ENCODE measurements around the gene SLC29A1.

SLC29A1 gene

GRCh38 chr6:44255871-44256774 is 32.7 kb downstream of the SLC29A1 start:
- DNase-seq (ENCODE audit: low read depth, low spot score), result no peak
- Histone ChIP-seq H3K36me3 (ENCODE audit: insufficient read depth, insufficient read length, low read length) (peaks cover 84% of the 10 kb centered on the region), H3K9me3 (ENCODE audit: insufficient read depth, low read length) (no peaks in the 10 kb centered on the region), H3K27me3 (ENCODE audit: insufficient read depth, insufficient read length) (no peaks in the 10 kb centered on the region), H3K9ac (ENCODE audit: insufficient read length, low read depth) (peak overlapping the region; percentile 89), H3K4me3 (ENCODE audit: insufficient read length, low read depth) (peak overlapping the region; percentile 80), H3K4me1 (ENCODE audit: insufficient read depth, insufficient read length) (peaks cover 3% of the 10 kb centered on the region)
- no peak for TF ChIP-seq SUZ12 (IDR thresholded peaks at IDR 0.05; ENCODE audit: extremely low read depth, insufficient read depth, insufficient read length)
- TF ChIP-seq YY1 (IDR thresholded peaks at IDR 0.05; ENCODE audit: insufficient read depth, insufficient read length), result no peak
- TF ChIP-seq ZNF274 (IDR thresholded peaks at IDR 0.05; ENCODE audit: low read depth, low read length), result no peak

DNA sequence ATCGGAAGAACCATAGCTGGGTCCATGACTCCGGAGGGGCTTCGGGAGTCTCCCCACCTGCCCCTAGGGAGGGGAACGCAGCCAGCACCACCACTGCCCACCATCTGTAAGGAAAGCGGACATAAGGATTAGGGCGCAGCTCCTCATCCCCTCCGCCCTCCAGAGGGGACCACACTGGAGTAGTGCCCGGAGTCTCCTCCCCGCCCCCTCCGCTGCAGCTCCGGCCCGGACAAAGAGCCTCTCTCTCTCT is 33.3 kb downstream of the SLC29A1 start:
- Histone ChIP-seq H3K4me3 (ENCODE audit: insufficient read length, low read depth) (peak overlapping the region; percentile 80), H3K9me3 (ENCODE audit: insufficient read depth, low read length) (no peaks in the 10 kb centered on the region), H3K36me3 (ENCODE audit: insufficient read depth, insufficient read length, low read length) (peaks cover 83% of the 10 kb centered on the region), H3K9ac (ENCODE audit: insufficient read length, low read depth) (peak overlapping the region; percentile 89), H3K27me3 (ENCODE audit: insufficient read depth, insufficient read length) (no peaks in the 10 kb centered on the region), H3K4me1 (ENCODE audit: insufficient read depth, insufficient read length) (peaks cover 3% of the 10 kb centered on the region)
- DNase-seq (ENCODE audit: low read depth, low spot score), result no peak
- no peak for TF ChIP-seq YY1 (IDR thresholded peaks at IDR 0.05; ENCODE audit: insufficient read depth, insufficient read length)
- TF ChIP-seq ZNF274 (IDR thresholded peaks at IDR 0.05; ENCODE audit: low read depth, low read length), result no peak
- TF ChIP-seq SUZ12 (IDR thresholded peaks at IDR 0.05; ENCODE audit: extremely low read depth, insufficient read depth, insufficient read length), result no peak

DNA sequence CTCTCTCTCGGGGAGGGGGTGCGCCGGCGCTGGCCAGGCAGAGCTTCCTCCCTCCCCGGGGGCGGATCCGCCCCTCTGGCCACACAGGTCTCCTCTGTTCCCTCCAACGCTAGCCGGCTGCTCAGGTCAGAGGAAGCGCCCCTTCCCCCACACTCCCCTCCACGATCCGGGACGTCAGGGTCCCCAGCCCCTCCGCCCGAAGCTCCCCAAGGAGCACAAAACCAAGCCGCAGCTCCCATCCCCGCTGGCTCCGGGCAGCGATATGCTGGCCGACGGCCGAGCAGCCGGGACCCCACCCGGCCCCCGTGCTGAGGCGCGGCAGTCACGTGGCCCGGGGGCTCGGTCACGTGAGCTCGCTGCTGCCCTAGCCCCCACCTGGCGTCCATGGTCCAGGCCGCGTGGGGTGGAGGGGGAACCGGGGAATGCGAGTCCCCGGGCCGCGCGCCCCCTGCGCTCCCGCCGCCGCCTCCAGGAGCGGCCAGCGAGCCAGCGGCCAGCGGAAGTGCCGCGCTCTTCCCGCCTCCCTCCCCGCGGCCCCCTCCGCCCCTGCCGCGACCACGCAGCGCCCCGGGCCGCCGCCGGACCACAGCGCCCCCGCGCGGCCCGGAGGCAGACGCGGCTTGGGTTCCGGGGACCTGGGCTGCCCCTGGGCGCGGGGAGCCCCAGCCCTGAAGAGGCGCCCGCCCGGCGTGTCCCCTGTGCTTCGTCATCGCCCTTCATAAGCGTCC is 33.8 kb downstream of the SLC29A1 start, which contains the start of gene SLC35B2:
SLC35B2 (minus strand) TSS at position 504 of the 728 bp plus-strand sequence; CDS start at position 386, 118 bp downstream.
- DNase-seq (ENCODE audit: low read depth, low spot score), result no peak
- Histone ChIP-seq H3K4me1 (ENCODE audit: insufficient read depth, insufficient read length) (peaks cover 4% of the 10 kb centered on the region), H3K4me3 (ENCODE audit: insufficient read length, low read depth) (peak within 1 kb of the TSS; percentile 80), H3K9ac (ENCODE audit: insufficient read length, low read depth) (peak within 1 kb of the TSS; percentile 89), H3K27me3 (ENCODE audit: insufficient read depth, insufficient read length) (no peaks in the 10 kb centered on the region), H3K9me3 (ENCODE audit: insufficient read depth, low read length) (no peaks in the 10 kb centered on the region), H3K36me3 (ENCODE audit: insufficient read depth, insufficient read length, low read length) (peaks cover 83% of the 10 kb centered on the region)
- TF ChIP-seq ZNF274 (IDR thresholded peaks at IDR 0.05; ENCODE audit: low read depth, low read length), result no peak
- TF ChIP-seq YY1 (IDR thresholded peaks at IDR 0.05; ENCODE audit: insufficient read depth, insufficient read length), result no peak
- no peak for TF ChIP-seq SUZ12 (IDR thresholded peaks at IDR 0.05; ENCODE audit: extremely low read depth, insufficient read depth, insufficient read length)

DNA sequence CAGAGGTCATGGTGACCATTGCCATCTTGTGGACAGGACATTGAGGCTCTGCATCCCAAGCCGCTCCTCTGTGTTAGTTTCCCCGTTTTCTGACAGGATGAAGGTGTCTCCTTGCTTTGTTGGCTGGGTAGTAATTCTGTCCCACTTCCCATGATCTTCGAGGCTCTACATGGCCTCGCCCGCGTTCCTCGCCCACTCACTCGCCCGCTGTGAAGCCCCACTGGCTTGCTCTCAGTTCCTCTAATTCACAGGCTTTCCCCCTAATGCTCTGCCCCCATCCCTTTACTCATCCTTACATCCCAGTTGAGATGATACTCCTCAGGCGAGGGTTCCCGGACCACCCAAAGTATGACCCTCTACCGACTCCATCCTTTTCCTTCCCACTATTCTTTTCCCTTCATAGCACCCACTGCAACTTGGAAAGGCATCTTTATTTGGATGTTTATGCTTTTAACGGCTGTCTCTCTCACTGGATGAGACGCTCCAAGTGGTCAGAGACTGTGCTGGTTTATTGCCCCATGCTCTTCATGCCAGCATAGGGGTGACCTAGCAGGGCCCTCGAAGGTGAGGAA is 34.4 kb downstream of the SLC29A1 start:
- peaks cover 10% of the 10 kb centered on the region for H3K4me1 ChIP-seq (ENCODE audit: insufficient read depth, insufficient read length)
- TF ChIP-seq YY1 (IDR thresholded peaks at IDR 0.05; ENCODE audit: insufficient read depth, insufficient read length) (no peak), ZNF274 (IDR thresholded peaks at IDR 0.05; ENCODE audit: low read depth, low read length) (no peak), SUZ12 (IDR thresholded peaks at IDR 0.05; ENCODE audit: extremely low read depth, insufficient read depth, insufficient read length) (no peak)
- H3K9ac ChIP-seq (ENCODE audit: insufficient read length, low read depth), result peak overlapping the region; percentile 89
- no peaks in the 10 kb centered on the region for H3K9me3 ChIP-seq (ENCODE audit: insufficient read depth, low read length)
- no peak for DNase-seq (ENCODE audit: low read depth, low spot score)
- peaks cover 83% of the 10 kb centered on the region for H3K36me3 ChIP-seq (ENCODE audit: insufficient read depth, insufficient read length, low read length)
- H3K27me3 ChIP-seq (ENCODE audit: insufficient read depth, insufficient read length), result no peaks in the 10 kb centered on the region
- peak overlapping the region; percentile 39 for H3K4me3 ChIP-seq (ENCODE audit: insufficient read length, low read depth)

DNA sequence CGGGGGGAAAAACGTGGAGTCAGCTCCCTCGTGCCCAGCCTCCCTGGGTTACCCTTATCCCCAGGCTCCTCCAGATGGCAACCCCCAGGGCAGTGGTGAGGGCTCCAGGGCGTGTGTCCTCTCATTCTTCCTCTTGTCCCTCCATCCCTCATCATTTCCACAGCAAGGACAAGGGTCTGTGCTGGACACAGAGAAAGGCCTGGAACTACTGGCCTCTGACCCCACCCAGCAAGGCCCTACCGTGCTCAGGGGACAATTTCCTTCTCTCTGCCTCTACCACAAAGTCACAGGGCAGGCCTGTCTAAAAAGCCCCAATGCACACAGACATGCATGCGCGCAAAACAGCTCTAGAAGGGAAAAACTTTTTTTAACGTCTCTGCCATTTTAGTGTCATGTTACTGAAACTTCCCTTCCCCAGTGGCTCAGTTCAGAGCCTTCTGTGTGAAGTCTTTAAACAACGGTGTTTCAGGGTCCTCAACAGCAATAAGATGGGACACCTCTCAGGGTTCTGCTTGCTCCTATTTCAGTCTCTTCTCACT is 35.0 kb downstream of the SLC29A1 start:
- Histone ChIP-seq H3K4me1 (ENCODE audit: insufficient read depth, insufficient read length) (peaks cover 14% of the 10 kb centered on the region), H3K36me3 (ENCODE audit: insufficient read depth, insufficient read length, low read length) (peaks cover 78% of the 10 kb centered on the region), H3K9me3 (ENCODE audit: insufficient read depth, low read length) (no peaks in the 10 kb centered on the region), H3K27me3 (ENCODE audit: insufficient read depth, insufficient read length) (no peaks in the 10 kb centered on the region), H3K9ac (ENCODE audit: insufficient read length, low read depth) (no peak overlapping the region), H3K4me3 (ENCODE audit: insufficient read length, low read depth) (no peak overlapping the region)
- TF ChIP-seq SUZ12 (IDR thresholded peaks at IDR 0.05; ENCODE audit: extremely low read depth, insufficient read depth, insufficient read length) (no peak), ZNF274 (IDR thresholded peaks at IDR 0.05; ENCODE audit: low read depth, low read length) (no peak), YY1 (IDR thresholded peaks at IDR 0.05; ENCODE audit: insufficient read depth, insufficient read length) (no peak)
- no peak for DNase-seq (ENCODE audit: low read depth, low spot score)

DNA sequence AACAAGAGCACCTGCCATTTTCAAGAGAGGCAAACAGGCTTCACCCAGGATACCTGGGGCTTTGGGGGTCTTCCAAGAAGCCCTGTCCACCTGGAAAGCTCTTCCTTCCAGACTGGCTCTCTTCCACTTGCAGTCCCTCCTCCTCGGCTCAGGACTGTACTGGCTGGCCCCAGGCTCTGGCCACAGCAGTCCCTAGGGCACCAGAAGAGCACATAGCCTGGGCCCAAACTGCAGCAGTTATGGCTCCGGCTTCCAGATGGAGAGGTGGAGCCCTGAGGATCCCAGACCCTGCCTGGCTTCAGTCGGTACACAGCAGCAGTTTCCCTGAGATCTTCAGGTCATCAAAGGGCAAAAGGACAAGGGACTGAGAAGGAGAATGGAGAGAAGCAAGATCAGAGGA is 35.5 kb downstream of the SLC29A1 start:
- H3K36me3 ChIP-seq (ENCODE audit: insufficient read depth, insufficient read length, low read length), result peaks cover 73% of the 10 kb centered on the region
- peaks cover 18% of the 10 kb centered on the region for H3K4me1 ChIP-seq (ENCODE audit: insufficient read depth, insufficient read length)
- TF ChIP-seq ZNF274 (IDR thresholded peaks at IDR 0.05; ENCODE audit: low read depth, low read length) (no peak), YY1 (IDR thresholded peaks at IDR 0.05; ENCODE audit: insufficient read depth, insufficient read length) (no peak), SUZ12 (IDR thresholded peaks at IDR 0.05; ENCODE audit: extremely low read depth, insufficient read depth, insufficient read length) (no peak)
- no peaks in the 10 kb centered on the region for H3K9me3 ChIP-seq (ENCODE audit: insufficient read depth, low read length)
- DNase-seq (ENCODE audit: low read depth, low spot score), result no peak
- no peak overlapping the region for H3K9ac ChIP-seq (ENCODE audit: insufficient read length, low read depth)
- no peaks in the 10 kb centered on the region for H3K27me3 ChIP-seq (ENCODE audit: insufficient read depth, insufficient read length)
- no peak overlapping the region for H3K4me3 ChIP-seq (ENCODE audit: insufficient read length, low read depth)

Measured in NT2/D1 (cell line).